HepG2 (cell line): ENCODE results near the gene CARMIL3. TPM values are rescaled to one million over a fixed set of nuclear protein-coding genes. Genes with fewer than 3 reads are reported as not detected.

Experiments
- AFF4 ChIP-seq: sonication (generic); formaldehyde crosslinking; IDR thresholded peaks from 2 replicates; pipeline ENCODE4 v1.4.0; 2020; ENCODE audit warnings: missing genetic modification reagents
- ARID3A ChIP-seq: IDR thresholded peaks from 2 replicates; pipeline ENCODE4 v1.6.1; 2012; ENCODE audit warnings: low read depth, low read length, improper control_type of control experiment
- ELF1 ChIP-seq: sonication (generic); formaldehyde crosslinking; IDR thresholded peaks from 2 replicates; pipeline ENCODE4 v1.4.0; 2020; ENCODE audit warnings: missing genetic modification reagents
- JARID2 ChIP-seq: sonication (generic); formaldehyde crosslinking; IDR thresholded peaks from 2 replicates; pipeline ENCODE4 v1.8.1; 2023; ENCODE audit warnings: missing genetic modification reagents, inconsistent platforms; ENCODE audit not compliant: insufficient replicate concordance
- PAX8 ChIP-seq: sonication (generic); formaldehyde crosslinking; IDR thresholded peaks from 2 replicates; pipeline ENCODE4 v1.8.0; 2022; ENCODE audit warnings: mild to moderate bottlenecking, missing genetic modification reagents, borderline replicate concordance
- RBM22 ChIP-seq: fragments of 200-400 bp; formaldehyde crosslinking; optimal IDR thresholded peaks from 2 replicates; pipeline ENCODE3; 2017; ENCODE audit warnings: mild to moderate bottlenecking, low read length, moderate library complexity
- TRIM22 ChIP-seq: fragments of 450-650 bp; IDR thresholded peaks from 2 replicates; pipeline ENCODE4 v1.6.1; 2017
- ZBTB43 ChIP-seq: sonication (generic); formaldehyde crosslinking; conservative IDR thresholded peaks from 2 replicates; pipeline ENCODE4 v1.4.0; 2020; ENCODE audit warnings: missing genetic modification reagents
- ZNF747 ChIP-seq: sonication (generic); formaldehyde crosslinking; IDR thresholded peaks from 2 replicates; pipeline ENCODE4 v1.8.1; 2023; ENCODE audit warnings: missing genetic modification reagents, mild to moderate bottlenecking, borderline replicate concordance
- polyA plus RNA-seq, 8 experiments: library from polyadenylated mRNA; depleted of rRNA in 3 of 8; stranded (reverse) in 7 of 8; unstranded in 1 of 8; fragments of >200 nt; fragmentation: Illumina TruSeq in 4 of 8; extraction: Trizol in 4 of 8; gene quantifications; 2 replicates each; pipeline versions ENCODE4 v1.2.1 to v1.2.3, GENCODE V29; 2011 to 2016; ENCODE audit warnings: low read depth in 4 of 8, missing spikeins in 1 of 8, mixed read lengths in 1 of 8; ENCODE audit not compliant: insufficient read depth in 1 of 8
- total RNA-seq, 5 experiments: library from RNA; depleted of rRNA; stranded (reverse); fragments of >200 nt; fragmentation: Illumina TruSeq; extraction: Trizol; gene quantifications; 2 replicates each; pipeline ENCODE4 v1.2.3, GENCODE V29; 2016; ENCODE audit warnings: low read depth in 1 of 5

CARMIL3 gene
- total and polyA plus RNA-seq, 2 of the 13 experiments (the other 11 are each of a cell fraction or from before 2014, with no cell fraction given) = 0.27 to 0.55 TPM

- no peak for TF ChIP-seq ARID3A
- peak; percentile 69 for TF ChIP-seq RBM22
- TF ChIP-seq ZNF747 = peak; percentile 72; the same call in 1 of the 2 replicates
- no peak for TF ChIP-seq TRIM22
- TF ChIP-seq ZBTB43 (CRISPR knock-in tag) = peak; percentile 66
- no peak for TF ChIP-seq AFF4 (CRISPR knock-in tag)
- peak; percentile 62; the same call in 1 of the 2 replicates for TF ChIP-seq PAX8 (CRISPR knock-in tag)
- TF ChIP-seq JARID2 (CRISPR knock-in tag) = no peak
- peak; percentile 65 for TF ChIP-seq ELF1 (CRISPR knock-in tag)
Observed at GRCh38 chr14:24036169-24036962, 15.4 kb upstream of the CARMIL3 start (continued).
